Measurements from ENCODE around the gene AARSD1.
"Not testable (repeated sequence)": the region's sequence is repeated elsewhere in the genome, so short reads cannot be mapped to it uniquely, and the experiment has no call there.

Gene AARSD1

DNA sequence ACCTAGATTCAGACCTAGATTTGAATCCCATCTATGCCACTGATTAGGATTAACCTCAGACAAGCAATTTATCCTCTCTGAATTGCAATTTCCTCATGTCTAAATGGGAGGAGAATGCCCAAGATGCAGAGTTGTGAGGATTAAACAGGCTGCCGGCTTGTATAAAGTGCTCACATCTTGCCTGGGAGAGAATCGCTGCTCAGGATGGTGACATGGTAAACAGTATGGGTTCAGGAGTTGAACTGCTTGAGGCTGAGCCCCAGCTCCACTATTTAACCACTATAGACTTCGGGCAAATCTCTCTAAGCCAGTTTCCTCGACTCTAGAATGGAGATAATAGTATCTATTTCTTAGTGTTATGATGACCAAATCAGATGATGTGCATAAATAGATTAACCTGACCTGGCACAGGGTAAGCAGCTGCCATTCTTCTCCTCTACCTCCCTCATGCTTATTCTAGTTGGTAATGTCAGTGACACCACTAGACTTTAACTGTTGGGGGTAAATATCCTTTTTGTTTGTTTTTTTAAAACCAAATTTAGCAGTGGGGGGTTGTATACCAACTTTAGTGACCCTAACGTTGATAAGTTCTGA, 33.2 kb upstream of the AARSD1 start:
- 27% methylated on average over 3 of the region's 5 CpGs for WGBS
- Histone ChIP-seq H3K9ac (ENCODE audit: low read depth, low read length) (peak overlapping the region; percentile 38; the same call in 1 of the 2 replicates), H3K4me1 (ENCODE audit: insufficient read depth, low read length) (peaks cover 18% of the 10 kb centered on the region), H3K9me3 (ENCODE audit: insufficient read depth, low read depth, low read length) (no peaks in the 10 kb centered on the region), H3K36me3 (ENCODE audit: insufficient read depth, low read length) (peaks cover 44% of the 10 kb centered on the region), H3K27me3 (ENCODE audit: insufficient read depth, low read length) (no peaks in the 10 kb centered on the region), H3K27ac (ENCODE audit: low read depth, low read length) (no peak overlapping the region; the same call in 1 of the 2 replicates), H3K4me3 (ENCODE audit: low read length) (peak overlapping the region; percentile 91)

DNA sequence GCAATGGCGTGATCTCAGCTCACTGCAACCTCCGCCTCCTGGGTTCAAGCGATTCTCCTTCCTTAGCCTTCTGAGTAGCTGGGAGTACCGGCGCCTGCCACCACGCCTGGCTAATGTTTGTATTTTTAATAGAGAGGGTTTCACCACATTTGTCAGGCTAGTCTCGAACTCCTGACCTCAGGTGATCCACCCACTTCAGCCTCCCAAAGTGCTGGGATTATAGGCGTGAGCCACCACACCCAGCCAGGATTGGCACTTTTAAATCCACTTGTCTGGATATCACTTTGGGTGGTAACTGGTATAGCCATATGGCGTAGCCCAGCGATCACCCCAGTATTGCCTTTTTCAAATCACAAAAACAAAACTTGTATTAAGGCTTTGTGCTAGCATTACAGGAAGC, 29.7 kb upstream of the AARSD1 start:
- H3K27ac ChIP-seq (ENCODE audit: low read depth, low read length); H3K4me3 ChIP-seq (ENCODE audit: low read length); H3K4me1 ChIP-seq (ENCODE audit: insufficient read depth, low read length); H3K27me3 ChIP-seq (ENCODE audit: insufficient read depth, low read length); H3K9me3 ChIP-seq (ENCODE audit: insufficient read depth, low read depth, low read length); H3K9ac ChIP-seq (ENCODE audit: low read depth, low read length): not testable (repeated sequence)
- WGBS: 97% methylated on average over 9 of the region's 10 CpGs
- H3K36me3 ChIP-seq (ENCODE audit: insufficient read depth, low read length): peaks cover 40% of the 10 kb centered on the region

DNA sequence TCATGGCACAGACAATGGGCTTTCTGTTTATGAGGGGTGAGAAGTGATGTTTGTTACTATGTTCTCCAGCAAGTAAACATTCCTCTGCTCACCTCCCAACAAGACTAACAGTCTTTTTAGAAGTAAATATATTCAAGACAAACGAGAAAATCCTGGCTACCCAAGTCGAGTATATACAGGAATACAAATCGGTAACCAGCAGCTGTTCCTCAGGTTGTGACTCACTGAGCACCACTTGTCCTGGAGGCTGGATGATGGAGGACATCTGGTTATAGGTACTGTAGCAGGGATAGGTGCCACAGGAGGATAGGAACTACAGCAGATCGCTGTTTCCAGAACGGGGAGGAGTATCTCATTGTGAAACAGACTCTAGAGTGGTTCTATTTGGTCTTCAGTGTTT, 28.6 kb upstream of the AARSD1 start:
- H3K4me1 ChIP-seq (ENCODE audit: insufficient read depth, low read length): peaks cover 7% of the 10 kb centered on the region; the same call in 1 of the 2 replicates
- WGBS: 93% methylated on average over 5 of the region's 5 CpGs
- peaks cover 51% of the 10 kb centered on the region for H3K36me3 ChIP-seq (ENCODE audit: insufficient read depth, low read length)
- no peak overlapping the region for H3K9ac ChIP-seq (ENCODE audit: low read depth, low read length)
- no peaks in the 10 kb centered on the region for H3K27me3 ChIP-seq (ENCODE audit: insufficient read depth, low read length)
- no peak overlapping the region for H3K27ac ChIP-seq (ENCODE audit: low read depth, low read length)
- no peak overlapping the region for H3K4me3 ChIP-seq (ENCODE audit: low read length)
- no peaks in the 10 kb centered on the region for H3K9me3 ChIP-seq (ENCODE audit: insufficient read depth, low read depth, low read length)

DNA sequence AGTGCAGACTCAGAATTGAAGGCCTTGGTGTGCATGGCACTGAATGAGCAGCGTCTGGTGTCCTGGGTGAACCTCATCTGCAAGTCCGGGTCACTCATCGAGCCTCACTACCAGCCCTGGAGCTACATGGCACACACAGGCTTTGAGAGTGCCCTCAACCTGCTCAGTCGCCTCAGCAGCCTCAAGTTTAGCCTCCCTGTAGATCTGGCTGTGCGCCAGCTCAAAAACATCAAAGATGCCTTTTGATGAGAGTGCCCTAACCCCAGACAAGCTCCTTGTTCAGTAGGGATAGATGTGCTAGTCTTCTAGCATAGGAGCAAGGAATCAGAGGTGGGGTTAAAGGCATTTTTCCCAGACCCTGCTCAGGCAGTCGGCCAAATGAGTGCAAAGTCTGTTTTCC, 27.2 kb upstream of the AARSD1 start:
- Histone ChIP-seq H3K27ac (ENCODE audit: low read depth, low read length) (no peak overlapping the region), H3K4me3 (ENCODE audit: low read length) (no peak overlapping the region), H3K4me1 (ENCODE audit: insufficient read depth, low read length) (no peaks in the 10 kb centered on the region), H3K36me3 (ENCODE audit: insufficient read depth, low read length) (peaks cover 65% of the 10 kb centered on the region), H3K27me3 (ENCODE audit: insufficient read depth, low read length) (no peaks in the 10 kb centered on the region), H3K9ac (ENCODE audit: low read depth, low read length) (no peak overlapping the region), H3K9me3 (ENCODE audit: insufficient read depth, low read depth, low read length) (no peaks in the 10 kb centered on the region)
- 94% methylated on average over 6 of the region's 6 CpGs for WGBS

DNA sequence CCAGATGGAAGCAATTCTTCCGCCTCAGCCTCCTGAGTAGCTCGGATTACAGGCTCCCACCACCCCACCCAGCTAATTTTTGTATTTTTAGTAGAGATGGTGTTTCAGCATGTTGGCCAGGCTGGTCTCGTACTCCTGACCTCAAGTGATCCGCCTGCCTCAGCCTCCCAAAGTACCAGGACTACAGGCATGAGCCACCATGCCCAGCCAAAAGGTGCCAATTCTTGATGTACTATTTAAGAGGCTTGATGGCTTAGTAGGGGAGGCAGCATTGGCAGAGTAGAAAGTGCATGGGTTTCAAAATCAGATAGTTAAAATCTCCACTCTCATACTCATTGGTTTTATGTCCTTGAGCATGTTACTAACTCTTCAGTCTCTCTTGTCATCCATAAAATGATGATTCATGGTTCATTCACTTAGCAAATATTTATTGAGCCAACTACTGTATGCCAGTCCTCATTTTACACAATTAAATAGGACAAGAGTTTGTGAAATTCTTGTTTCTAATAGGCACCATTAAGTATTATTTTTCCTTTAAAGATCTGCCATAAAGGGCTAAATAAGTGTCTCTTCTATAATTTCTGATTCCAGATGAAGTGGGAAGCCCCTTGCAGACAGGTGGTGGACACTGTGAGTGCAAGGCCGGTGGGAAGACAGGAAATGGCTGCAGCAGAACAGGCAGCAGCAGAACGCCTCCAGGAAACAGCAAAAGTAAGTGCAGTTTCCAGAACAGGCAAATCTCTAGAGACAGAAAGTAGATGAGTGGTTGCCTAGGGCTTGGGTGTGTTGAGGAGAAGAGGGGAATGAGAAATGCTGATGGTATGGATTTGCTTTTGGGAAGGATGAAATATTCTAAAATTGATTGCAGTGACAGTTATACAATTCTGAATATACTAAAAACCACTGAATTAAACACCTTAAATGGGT, 25.7 kb upstream of the AARSD1 start:
- Histone ChIP-seq H3K9ac (ENCODE audit: low read depth, low read length) (no peak overlapping the region), H3K4me3 (ENCODE audit: low read length) (no peak overlapping the region), H3K27me3 (ENCODE audit: insufficient read depth, low read length) (no peaks in the 10 kb centered on the region), H3K36me3 (ENCODE audit: insufficient read depth, low read length) (peaks cover 77% of the 10 kb centered on the region), H3K27ac (ENCODE audit: low read depth, low read length) (no peak overlapping the region), H3K9me3 (ENCODE audit: insufficient read depth, low read depth, low read length) (no peaks in the 10 kb centered on the region), H3K4me1 (ENCODE audit: insufficient read depth, low read length) (no peaks in the 10 kb centered on the region)
- 93% methylated on average over 5 of the region's 6 CpGs for WGBS

DNA sequence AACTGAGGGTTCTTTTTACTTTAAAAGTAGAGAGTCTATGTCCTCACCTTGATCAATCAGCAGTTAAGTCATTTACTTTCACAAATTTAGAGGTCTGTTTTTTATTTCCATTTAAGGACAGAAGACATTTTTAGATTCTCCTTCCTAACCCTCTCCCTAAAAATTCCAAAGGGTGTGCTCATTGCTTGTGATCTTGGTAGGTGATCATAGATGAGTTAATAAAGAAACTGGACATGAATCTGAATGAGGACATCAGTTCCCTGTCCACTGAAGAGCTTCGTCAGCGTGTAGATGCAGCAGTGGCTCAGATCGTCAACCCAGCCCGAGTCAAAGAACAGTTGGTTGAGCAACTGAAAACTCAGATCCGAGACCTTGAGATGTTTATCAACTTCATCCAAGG, 24.9 kb upstream of the AARSD1 start:
- Histone ChIP-seq H3K27me3 (ENCODE audit: insufficient read depth, low read length) (no peaks in the 10 kb centered on the region), H3K36me3 (ENCODE audit: insufficient read depth, low read length) (peaks cover 79% of the 10 kb centered on the region), H3K27ac (ENCODE audit: low read depth, low read length) (no peak overlapping the region), H3K9me3 (ENCODE audit: insufficient read depth, low read depth, low read length) (no peaks in the 10 kb centered on the region), H3K4me1 (ENCODE audit: insufficient read depth, low read length) (no peaks in the 10 kb centered on the region), H3K4me3 (ENCODE audit: low read length) (no peak overlapping the region), H3K9ac (ENCODE audit: low read depth, low read length) (no peak overlapping the region)
- 94% methylated on average over 5 of the region's 5 CpGs for WGBS

DNA sequence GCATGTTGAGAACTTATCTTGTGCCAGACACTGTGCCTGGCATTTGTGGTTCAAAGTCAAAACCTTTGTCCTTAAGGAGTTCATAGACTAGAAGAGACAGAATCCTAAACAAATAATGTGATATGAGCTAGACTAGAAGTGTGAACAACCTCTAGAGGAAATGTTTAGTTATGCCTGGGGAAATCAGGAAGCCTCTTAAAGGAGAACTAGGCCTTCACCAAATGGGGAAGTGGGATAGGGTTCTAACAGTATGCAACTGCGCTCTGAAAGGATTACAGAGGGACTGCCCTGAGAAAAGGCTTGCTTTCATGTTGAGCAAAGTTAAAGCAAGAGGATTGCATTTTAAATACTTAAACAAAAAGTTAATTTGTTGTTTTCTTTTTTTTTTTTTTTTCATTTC, 21.0 kb upstream of the AARSD1 start:
- Histone ChIP-seq H3K27me3 (ENCODE audit: insufficient read depth, low read length) (no peaks in the 10 kb centered on the region), H3K4me1 (ENCODE audit: insufficient read depth, low read length) (no peaks in the 10 kb centered on the region), H3K9ac (ENCODE audit: low read depth, low read length) (no peak overlapping the region), H3K4me3 (ENCODE audit: low read length) (no peak overlapping the region), H3K9me3 (ENCODE audit: insufficient read depth, low read depth, low read length) (no peaks in the 10 kb centered on the region), H3K36me3 (ENCODE audit: insufficient read depth, low read length) (peaks cover 55% of the 10 kb centered on the region), H3K27ac (ENCODE audit: low read depth, low read length) (no peak overlapping the region)
- no CpG with 5 or more reads among the region's 1 CpG for WGBS

DNA sequence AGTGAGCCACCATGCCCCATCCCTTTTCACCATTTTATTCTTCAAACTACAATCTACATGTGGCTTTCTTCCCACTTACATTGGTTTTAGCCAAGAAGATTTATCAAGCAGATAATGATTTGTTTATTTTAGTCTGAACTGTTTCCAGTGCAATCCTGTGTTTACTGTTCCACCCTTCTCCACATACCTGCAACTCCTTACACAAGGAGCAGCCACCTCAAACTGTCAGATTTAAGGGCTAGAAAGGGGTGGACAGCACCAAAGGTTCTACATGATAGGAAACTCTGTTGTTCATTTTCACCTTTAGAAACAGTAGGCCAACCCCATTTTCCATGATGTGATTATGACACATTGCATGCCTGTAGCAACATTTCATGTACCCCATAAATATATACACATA, 18.0 kb upstream of the AARSD1 start:
- Histone ChIP-seq H3K9me3 (ENCODE audit: insufficient read depth, low read depth, low read length) (no peaks in the 10 kb centered on the region), H3K27me3 (ENCODE audit: insufficient read depth, low read length) (no peaks in the 10 kb centered on the region), H3K4me3 (ENCODE audit: low read length) (0 out of 2 replicates have a peak overlapping the region, but pooled peaks have one; percentile 1), H3K36me3 (ENCODE audit: insufficient read depth, low read length) (peaks cover 25% of the 10 kb centered on the region), H3K27ac (ENCODE audit: low read depth, low read length) (no peak overlapping the region), H3K4me1 (ENCODE audit: insufficient read depth, low read length) (peaks cover 3% of the 10 kb centered on the region; the same call in 1 of the 2 replicates), H3K9ac (ENCODE audit: low read depth, low read length) (no peak overlapping the region)

DNA sequence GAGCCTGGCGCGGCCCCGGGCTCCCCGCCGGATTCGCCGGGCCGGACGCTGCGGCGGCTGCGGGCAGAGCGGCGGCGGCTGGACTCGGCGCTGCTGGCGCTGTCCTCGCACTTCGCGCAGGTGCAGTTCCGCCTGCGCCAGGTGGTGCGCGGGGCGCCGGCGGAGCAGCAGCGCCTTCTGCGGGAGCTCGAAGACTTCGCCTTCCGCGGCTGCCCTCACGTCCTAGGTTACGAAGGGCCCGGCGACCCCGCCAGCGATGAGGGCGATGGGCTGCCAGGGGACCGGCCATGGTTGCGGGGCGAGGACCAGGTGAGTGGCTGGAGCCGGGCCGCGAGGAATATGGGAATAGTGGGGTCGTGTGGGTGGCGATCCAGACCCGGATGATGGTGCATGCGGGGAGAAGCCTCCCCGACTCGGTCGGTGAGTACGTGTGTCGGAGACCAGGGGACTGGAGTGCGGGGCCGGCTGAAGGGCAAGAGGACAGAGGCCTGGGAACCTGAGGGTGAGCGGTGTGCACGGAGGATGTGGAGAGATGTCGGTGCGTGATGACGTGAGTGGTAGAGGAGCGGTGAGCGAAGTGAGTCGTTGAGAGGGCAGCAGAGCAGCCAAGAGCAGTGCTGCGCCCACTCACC, 16.6 kb upstream of the AARSD1 start:
- H3K4me3 ChIP-seq (ENCODE audit: low read length): peak overlapping the region; percentile 76
- H3K27me3 ChIP-seq (ENCODE audit: insufficient read depth, low read length): no peaks in the 10 kb centered on the region
- H3K9me3 ChIP-seq (ENCODE audit: insufficient read depth, low read depth, low read length): no peaks in the 10 kb centered on the region
- peaks cover 3% of the 10 kb centered on the region; the same call in 1 of the 2 replicates for H3K4me1 ChIP-seq (ENCODE audit: insufficient read depth, low read length)
- H3K27ac ChIP-seq (ENCODE audit: low read depth, low read length): peak overlapping the region; percentile 93
- H3K36me3 ChIP-seq (ENCODE audit: insufficient read depth, low read length): peaks cover 14% of the 10 kb centered on the region
- under 1% methylated on average over 66 of the region's 67 CpGs for WGBS
- peak overlapping the region; percentile 72 for H3K9ac ChIP-seq (ENCODE audit: low read depth, low read length)

DNA sequence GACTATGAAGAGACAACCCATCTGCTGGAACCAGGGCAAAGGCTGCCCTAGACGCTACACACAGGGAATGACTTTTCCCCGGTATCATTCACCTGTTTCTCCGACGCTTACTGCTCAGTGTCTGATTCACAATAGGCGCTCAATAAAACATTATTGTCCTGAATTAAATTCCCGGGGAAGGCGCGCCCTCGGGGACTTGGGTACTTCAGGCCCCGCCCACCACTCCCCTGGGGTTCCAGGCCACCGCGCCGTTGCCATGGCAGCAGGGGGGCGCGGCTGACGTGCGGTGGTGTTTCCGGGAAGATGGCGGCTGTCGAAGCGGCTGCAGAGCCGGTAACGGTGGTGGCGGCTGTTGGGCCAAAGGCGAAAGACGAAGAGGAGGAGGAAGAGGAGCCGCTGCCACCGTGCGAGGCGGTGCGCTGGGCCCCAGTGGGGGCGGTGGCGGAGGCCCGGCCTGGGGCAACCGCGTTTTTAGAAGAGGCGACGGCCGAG, 16.1 kb upstream of the AARSD1 start, which contains the start of gene RUNDC1:
Gene RUNDC1 (plus strand): TSS at position 292 of the 492 bp plus-strand sequence. CDS start 12 bp downstream, at position 304.
- Histone ChIP-seq H3K36me3 (ENCODE audit: insufficient read depth, low read length) (peaks cover 8% of the 10 kb centered on the region), H3K4me3 (ENCODE audit: low read length) (peak within 1 kb of the TSS; percentile 76), H3K27ac (ENCODE audit: low read depth, low read length) (peak within 1 kb of the TSS; percentile 93), H3K4me1 (ENCODE audit: insufficient read depth, low read length) (peaks cover 3% of the 10 kb centered on the region; the same call in 1 of the 2 replicates), H3K9me3 (ENCODE audit: insufficient read depth, low read depth, low read length) (no peaks in the 10 kb centered on the region), H3K27me3 (ENCODE audit: insufficient read depth, low read length) (no peaks in the 10 kb centered on the region), H3K9ac (ENCODE audit: low read depth, low read length) (peak within 1 kb of the TSS; percentile 72)
- WGBS: under 1% methylated on average over 39 of the region's 39 CpGs

Measured in HUES64 (cell line).